HT-29 (cell line): ENCODE measurements around the gene SASS6. TPM values are rescaled to one million over a fixed set of nuclear protein-coding genes. Genes with fewer than 3 reads are reported as not detected.
A peak's percentile ranks its signal among the peaks of the same experiment; 100 is the strongest.

ENCODE experiments used
- DNase-seq: peaks from one replicate; pipeline ENCODE4 v3.0.0-alpha.2; 2015; ENCODE audit warnings: low spot score
- total RNA-seq: library from RNA; depleted of rRNA; stranded (reverse); fragments of >200 nt; shearing (Covaris generic); gene quantifications from 2 replicates; pipeline ENCODE4 v1.2.3, GENCODE V29; 2014; rRNA removed

The SASS6 gene, protein sequence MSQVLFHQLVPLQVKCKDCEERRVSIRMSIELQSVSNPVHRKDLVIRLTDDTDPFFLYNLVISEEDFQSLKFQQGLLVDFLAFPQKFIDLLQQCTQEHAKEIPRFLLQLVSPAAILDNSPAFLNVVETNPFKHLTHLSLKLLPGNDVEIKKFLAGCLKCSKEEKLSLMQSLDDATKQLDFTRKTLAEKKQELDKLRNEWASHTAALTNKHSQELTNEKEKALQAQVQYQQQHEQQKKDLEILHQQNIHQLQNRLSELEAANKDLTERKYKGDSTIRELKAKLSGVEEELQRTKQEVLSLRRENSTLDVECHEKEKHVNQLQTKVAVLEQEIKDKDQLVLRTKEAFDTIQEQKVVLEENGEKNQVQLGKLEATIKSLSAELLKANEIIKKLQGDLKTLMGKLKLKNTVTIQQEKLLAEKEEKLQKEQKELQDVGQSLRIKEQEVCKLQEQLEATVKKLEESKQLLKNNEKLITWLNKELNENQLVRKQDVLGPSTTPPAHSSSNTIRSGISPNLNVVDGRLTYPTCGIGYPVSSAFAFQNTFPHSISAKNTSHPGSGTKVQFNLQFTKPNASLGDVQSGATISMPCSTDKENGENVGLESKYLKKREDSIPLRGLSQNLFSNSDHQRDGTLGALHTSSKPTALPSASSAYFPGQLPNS
- 3.3 and 3.9 TPM in 2 replicates for total RNA-seq

DNA sequence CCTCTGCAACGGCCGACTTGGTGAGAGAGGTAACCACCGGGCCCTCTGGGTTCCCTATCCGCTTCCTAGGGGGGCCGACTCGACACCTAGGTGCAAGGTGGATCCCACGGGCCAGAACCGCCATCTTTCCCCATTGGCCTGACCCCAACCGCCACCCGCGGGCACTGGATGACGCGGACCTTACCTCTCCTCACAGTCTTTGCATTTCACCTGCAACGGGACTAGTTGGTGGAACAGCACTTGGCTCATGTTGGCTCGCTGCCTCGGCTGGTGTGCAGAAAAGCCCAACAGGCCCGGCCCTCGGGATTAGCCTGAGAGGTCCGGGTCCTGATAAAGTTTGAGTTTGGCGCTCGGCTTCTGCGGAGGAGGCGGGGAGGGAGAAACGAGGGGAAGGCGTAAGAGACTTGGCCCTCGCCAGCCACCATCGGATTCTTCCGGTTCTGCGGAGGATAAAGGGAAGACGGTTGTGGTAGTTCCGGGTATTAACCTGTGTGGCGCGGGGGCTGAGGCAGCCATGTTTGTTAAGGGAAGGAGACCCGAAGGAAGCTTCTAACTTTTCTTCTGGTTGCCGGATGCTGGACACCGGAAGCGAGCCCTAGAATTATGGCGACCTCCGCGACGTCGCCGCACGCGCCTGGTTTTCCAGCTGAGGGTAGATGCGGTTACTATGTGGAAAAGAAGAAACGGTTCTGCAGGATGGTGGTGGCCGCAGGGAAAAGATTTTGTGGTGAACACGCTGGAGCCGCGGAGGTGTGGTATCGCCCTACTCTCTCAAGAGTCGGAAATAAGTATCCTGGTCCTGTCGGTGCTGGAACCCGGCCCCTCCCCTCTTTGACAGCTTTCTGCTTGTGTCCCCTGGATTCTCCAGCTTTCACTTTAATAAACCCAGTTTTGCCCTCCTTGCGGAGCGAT is at the start of gene SASS6, which contains the start of gene TRMT13:
TSS of gene SASS6 (minus strand) at position 365 of the 912 bp plus-strand sequence. CDS start at position 249, 116 bp downstream.
TSS of gene TRMT13 (plus strand) at position 598 of the 912 bp plus-strand sequence. CDS start at position 604, 6 bp downstream.
- peak; percentile 96 for DNase-seq

DNA sequence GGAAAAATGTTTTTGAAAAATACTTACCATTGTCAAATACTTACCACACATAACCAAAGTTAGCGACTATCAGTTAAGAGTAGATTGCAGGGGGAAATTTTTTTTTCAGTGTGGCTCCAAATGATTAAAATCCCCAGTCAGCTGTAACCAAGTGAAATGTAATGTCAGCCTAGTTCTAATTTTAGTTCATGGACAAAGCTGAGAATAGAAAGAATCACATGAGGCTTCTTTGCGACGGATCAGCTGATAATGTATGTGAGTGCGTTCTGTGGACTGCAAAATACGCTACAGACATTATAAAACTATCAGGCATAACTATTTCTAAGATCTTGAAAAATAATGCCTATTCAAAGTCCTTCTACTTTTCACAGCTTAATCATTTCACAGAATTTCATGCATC is 45.4 kb upstream of the SASS6 start, which contains the start of gene LRRC39:
TSS of gene LRRC39 (minus strand) at position 166 of the 400 bp plus-strand sequence. CDS start 9,740 bp downstream, outside the sequence.
- DNase-seq = no peak

DNA sequence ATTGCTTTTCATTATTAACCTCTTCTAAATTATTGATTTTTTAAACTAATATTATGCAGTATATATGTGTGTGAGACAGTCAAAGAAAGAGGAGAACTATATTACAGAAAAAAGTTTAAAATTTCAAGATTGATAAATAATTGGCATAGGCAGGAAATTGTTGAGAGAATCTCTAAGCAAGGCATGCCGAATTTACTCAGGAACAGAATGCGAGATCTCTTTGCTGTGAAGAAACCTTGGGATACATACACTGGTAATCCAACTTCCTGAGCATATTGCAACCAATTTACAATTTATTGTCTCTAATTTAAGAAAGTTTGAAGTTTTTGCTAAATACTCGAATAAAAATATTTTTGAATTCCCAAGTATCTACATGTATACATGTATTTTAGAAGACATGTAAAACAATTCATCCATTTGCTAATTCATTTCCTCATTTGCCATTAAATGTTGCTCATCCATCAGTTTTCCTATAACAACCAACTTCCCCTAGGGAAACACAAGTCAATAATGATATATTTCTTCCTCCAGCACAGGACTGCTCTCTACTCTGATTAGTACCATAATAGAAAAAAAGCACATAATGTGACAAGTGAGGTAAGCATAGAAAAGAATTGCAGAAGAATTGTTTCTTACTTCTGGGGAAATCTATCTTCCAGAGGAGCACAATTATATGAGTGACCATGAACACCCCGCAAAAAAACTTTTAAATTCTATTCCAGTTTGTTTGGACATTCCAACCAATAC is 44.7 kb upstream of the SASS6 start:
- DNase-seq = no peak

DNA sequence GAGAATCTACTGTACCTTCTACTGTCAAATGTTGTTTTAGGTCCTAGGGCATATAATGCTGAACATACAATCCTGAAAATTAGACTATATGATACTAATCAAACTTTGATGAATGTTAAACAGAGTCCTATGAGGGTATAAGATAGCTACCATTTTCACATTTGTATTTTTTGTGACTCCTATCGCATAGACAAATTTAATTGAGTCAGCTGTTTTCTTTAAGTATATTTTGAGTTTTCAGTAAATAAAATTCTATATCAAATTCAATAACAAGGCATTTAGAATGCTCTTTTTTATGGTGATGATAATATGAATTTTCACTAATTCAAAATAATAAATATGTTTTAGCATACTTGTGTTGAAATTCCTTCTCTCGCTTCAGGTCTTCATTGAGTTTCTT is 35.3 kb upstream of the SASS6 start:
- no peak for DNase-seq

DNA sequence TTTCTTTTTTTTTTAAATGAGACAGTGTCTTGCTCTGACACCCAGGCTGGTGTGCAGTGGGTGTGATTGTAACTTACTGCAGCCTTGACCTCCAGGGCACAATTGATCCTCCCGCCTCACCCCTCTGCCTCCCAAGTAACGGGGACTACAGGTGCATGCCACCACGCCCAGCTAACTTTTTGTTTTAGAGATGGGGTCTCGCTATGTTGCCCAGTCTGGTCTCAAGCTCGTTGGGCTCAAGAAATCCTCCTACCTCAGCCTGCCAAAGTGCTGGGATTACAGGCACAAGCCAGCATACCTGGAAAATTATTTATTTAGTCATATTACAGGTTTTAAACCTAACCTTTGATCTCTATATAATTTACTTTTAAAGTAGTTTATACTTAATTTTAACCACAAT is 32.0 kb upstream of the SASS6 start:
- no peak for DNase-seq

DNA sequence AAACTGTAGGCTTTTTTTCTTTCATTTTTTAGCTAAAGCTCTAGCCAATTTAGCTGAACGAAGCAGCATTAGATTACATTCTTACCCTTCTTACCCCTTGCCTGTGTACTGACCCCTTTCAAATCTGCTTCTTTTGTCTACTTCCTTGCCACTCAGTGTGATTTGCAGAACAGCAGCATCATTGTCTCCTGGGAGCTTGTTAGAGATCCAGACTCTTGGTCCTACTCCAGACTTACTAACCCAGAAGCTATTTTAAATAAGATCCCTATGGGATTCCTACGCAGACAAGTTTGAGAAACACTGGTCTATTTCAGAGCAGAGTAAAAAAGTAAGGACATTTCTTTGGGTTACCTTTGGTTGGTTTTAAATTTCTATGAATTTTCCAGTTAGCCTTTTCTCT is 31.5 kb upstream of the SASS6 start:
- DNase-seq = no peak

DNA sequence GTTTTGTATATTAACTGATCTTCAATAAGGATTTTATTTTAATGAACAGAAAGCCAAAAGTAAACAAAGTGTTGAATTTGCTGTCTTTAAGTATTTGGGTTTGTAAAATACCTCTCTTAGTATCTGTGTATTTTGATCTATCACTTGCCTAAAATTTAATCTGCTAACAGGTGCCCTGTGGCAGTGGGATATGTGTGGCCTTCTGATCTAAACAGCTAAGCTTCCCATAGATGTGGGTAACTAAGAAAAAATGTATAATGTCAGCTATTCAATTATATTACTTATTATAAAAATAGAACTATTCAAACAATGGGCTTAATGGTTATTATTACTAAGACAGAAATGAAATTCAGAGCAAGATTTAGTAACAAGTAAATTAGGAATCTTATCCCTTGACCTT is 30.2 kb upstream of the SASS6 start:
- DNase-seq = no peak

DNA sequence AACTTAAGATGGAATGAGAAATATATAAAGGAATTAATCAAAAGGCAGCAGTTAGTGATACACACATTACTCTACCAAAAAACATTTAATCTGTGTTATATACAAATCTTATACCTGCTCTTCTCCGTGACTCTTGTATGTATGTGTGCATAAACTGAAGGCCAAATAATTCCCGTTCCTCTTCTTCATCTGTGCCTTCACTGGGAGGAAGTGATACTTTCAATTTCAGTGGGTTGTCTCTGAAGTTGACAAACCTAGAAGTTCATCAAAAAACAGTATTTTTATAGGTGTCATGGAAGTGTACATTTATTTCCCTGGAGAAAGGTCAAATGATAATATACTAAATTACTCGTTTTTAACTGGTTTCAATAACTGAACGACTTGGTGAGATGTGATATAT is 19.5 kb upstream of the SASS6 start:
- DNase-seq = no peak

DNA sequence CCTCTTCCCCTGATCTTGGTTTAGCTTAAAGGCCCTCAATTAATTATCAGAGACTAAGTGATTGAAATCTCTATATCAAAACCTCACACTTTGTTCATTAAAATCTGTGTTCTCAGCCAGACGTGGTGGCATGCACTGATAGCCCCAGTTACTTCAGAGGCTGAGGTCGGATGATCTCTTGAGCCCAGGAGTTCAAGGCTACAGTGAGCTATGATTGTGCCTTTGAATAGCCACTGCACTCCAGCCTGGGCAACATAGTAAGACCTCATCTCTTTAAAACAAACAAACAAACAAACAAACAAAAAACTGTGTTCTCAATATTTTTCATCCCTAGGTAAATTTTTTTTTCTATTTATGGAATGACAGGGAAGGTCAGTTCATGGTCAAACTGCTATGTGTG is 18.9 kb upstream of the SASS6 start:
- no peak for DNase-seq

DNA sequence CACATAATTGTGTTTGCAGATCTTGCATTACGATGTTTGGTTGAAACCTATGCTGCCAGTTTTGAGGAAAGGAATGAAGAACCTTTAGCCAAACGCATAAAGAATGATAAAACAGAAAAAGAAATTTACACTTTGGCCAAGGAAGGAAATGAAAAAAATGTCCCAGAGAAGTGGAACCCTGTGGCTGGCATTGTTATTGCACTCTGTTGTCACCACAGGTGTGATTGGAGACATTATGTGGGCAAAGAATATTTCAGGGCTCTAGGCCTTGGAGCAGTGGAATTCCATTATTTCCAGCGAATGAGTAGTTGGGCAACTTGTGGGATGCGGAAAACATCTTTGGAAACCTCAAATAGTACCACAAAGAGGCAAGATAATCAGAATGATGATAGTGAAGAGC is 15.1 kb upstream of the SASS6 start:
- no peak for DNase-seq

DNA sequence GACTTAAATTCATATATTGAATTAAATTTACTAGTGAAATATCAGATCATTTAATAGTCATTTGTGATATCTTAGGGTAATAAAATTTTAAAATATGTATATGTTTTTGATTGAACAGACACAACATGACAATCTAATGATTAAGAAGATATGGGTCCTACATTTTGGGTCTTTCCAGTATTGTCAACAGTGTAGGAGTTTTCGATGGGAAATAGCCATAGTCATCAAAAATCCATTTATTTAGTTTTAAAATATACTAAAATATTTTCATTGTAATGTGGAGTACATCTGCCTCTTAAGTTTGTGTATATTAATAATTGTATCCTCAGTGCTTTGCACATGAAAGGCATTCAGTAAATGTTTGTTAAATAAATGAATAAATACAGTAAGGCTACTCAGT is 14.2 kb upstream of the SASS6 start:
- no peak for DNase-seq

DNA sequence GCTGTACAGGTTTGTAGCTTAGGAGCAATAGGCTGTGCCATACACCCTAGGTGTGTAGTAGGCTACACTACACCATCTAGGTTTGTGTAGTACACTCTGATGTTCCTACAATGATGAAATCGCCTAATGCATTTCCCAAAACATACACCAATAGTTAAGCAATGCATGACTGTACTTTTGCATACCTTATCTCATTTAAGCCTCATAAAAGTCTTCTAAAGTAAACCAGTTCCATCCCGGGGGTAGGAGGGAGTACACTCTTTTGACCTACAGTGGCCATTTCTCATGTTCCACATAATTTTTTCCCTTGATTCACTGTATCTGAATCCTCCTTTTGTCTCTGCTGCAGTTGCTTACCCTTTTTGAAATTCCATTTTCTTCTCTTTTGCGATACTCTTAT is 12.4 kb upstream of the SASS6 start:
- DNase-seq = no peak

DNA sequence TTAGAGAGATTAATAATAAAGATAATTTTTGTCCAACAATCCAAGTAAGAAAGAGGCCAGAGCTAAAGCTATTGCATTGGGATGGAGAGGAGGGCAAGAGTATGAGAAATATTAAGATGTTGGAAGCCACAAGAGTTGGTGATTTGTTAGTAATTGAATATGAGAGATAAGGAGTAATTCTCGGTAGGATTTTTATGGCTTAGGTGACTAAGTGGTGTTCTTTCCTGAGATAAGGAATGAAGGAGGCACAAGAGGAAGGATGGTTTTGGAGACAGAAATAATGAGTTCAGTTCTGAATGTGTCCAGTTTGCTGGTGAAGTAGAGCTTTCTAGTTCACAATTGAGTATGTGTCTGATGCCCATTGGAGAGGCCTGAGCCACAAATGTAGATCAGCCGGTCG is 9.6 kb upstream of the SASS6 start:
- DNase-seq = no peak

DNA sequence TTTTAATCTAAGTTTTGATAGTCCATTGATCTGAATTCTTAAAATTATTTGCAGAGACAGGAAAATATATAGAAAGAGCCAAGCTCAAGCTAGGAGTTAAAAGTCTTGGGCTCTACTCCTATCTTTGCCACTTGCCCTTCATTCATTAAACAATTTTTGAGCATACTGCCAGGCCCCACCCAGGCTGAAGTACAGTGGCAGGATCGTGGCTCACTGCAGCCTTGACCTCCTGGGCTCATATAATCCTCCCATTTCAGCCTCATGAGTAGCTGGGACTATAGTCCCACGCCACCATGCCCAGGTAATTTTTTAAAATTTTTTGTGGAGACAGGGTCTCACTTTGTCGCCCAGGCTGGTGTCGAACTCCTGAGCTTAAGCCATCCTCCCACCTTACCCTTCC is 8.5 kb upstream of the SASS6 start:
- DNase-seq = no peak

DNA sequence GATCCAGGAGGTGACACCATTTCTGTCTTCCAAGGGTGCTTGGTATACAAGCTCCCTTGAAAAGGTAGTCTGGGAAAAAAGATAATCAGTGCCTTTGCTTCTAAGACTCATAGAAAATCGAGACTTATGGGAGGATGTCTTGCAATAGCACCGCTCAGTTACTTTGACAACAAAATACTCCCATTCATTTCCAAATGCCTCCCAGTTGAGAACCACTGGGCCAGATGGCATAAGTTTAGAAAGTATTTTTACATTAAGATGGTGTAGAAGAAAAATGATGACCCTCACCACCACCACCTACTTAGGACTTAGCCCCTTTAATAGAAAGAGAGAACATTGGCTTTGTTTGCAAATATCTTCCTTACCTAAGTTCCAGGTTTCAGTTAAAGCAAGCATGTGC is 4.9 kb upstream of the SASS6 start:
- DNase-seq = no peak

DNA sequence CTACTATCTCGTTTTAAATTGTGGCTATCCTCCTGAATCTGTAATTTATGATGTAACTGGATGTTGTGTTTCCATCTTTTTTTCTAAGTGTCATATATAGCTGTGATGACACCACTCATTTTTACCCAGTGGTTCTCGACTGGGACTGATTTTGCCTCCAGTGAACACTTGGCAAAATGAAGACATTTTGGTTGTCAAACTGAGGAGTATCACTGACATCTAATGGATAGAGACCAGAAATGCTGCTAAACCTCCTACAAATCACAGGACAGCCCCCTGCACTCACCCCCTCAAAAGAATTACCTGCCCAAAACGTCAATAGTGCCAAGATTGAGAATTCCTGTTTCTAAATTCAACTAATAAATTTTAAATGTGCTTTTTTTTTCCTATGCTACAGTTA is 2.1 kb upstream of the SASS6 start:
- no peak for DNase-seq

DNA sequence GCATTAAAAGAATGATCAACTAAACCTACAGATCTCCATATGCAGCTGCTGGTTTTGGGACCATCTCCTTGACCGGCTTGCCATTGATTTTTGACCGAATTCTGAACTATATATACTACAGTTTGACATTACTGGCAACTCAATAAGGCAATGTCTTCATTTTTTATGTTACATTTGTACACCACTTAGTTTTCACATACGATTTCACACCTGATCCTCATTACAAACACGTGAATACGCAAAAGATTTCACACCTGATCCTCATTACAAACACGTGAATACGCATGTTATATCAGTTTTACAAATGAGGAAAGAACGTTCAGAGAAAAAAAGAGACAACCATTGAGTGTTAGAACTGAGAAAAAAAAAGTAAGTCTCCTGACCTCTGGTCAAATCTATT is 1.1 kb downstream of the SASS6 start:
- no peak for DNase-seq

DNA sequence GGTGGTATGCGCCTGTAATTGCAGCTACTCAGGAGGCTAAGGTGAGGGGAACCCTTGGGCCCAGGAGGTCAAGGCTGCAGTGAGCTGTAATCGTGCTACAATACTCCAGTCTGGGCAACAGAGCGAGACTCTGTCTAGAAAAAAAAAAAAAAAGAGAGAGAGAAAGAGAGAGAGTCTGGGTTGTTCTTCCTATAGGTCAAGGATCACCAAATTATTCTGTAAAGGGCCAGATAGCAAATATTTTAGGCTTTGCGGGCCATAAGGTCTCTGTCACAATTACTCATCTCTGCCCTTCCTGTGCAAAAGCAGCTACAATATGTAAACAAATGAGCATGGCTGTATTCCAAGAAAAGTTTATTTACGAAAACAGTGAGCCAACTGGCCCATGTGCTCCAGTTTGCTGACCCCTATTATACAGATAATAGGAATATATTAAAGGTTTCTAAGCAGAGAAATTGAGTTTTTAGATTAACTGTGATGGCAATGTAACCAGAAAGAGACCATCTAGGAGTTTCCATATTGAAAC is 2.1 kb downstream of the SASS6 start:
- peak; percentile 3 for DNase-seq

DNA sequence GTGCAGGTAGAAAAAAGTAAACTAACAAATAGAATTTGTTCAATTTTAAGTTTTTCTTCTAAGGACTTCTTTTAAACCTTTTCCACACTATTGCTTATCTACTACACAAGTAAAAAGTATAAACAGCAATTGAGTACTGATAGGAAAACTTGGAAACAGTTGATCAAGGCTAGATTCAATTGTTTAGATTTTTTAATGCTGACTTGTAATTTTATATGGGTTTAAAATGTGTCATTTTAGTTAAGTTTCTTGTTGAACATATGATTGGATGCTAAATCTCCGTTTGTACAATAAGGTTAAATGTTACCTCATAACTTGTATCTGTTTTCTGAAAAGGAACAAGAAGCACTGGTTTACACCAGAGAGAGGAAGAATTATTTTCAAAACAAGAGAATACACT is 5.5 kb downstream of the SASS6 start:
- DNase-seq = no peak

DNA sequence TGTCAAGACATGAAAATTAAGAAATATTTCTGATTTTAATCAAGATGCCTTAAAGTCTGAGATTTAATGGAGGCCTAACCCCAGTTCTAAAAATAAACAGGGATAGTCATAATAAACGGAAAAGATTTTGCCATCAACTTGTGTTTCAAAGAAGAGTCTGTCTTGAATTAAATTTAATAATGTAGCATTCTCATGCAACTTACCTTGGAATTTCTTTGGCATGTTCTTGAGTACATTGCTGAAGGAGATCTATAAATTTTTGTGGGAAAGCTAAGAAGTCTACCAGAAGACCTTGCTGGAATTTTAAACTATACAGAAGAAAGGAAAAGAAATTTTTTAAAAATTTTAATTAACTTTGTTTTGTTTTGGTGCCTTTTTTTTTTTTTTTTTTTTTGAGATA is 10.6 kb downstream of the SASS6 start:
- DNase-seq = no peak

DNA sequence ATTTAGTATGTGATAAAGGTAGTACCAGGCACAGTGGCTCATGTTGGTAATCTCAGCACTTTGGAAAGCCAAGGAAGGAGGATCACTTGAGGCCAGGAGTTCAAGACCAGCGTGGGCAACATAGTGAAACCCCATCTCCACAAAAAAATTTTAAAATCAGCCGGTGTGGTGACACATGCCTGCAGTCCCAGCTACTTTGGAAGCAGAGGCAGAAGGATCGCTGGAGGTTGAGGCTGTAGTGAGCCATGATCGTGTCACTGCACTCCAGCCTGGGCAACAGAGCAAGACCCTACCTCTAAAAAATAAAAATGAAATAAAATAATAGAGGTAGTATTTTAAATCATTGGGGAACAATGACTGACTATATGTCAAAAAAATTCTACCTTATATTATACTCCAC is 17.2 kb downstream of the SASS6 start:
- no peak for DNase-seq
